ENCODE results near the gene MZB1. TPM values are rescaled to one million over a fixed set of nuclear protein-coding genes. Genes with fewer than 3 reads are reported as not detected.

The MZB1 gene
- total and polyA plus RNA-seq, 2 of the 13 experiments (the other 11 are each of a cell fraction or from before 2014, with no cell fraction given), result 0.31 to 0.40 TPM

GRCh38 chr5:139388198-139388821, 1.4 kb downstream of the MZB1 start (continued):
- no peak for TF ChIP-seq ZBTB40 (IDR thresholded peaks at IDR 0.05)
- no peak for TF ChIP-seq ZBTB40 (CRISPR knock-in tag; IDR thresholded peaks at IDR 0.05)
- TF ChIP-seq ZNF614 (CRISPR knock-in tag; IDR thresholded peaks at IDR 0.05; ENCODE audit: borderline replicate concordance), result no peak
- TF ChIP-seq NFKB2 (CRISPR knock-in tag; IDR thresholded peaks at IDR 0.05; ENCODE audit: borderline replicate concordance), result no peak
- peak; percentile 42 for TF ChIP-seq GABPB1 (CRISPR knock-in tag; IDR thresholded peaks at IDR 0.05)
- 0 out of 2 replicates have a peak, but pooled peaks have one; percentile 53 for TF ChIP-seq SP4 (CRISPR knock-in tag; IDR thresholded peaks at IDR 0.05)
- no peak for TF ChIP-seq ZBTB38 (CRISPR knock-in tag; IDR thresholded peaks at IDR 0.05)
- TF ChIP-seq ZNF687 (CRISPR knock-in tag; IDR thresholded peaks at IDR 0.05), result peak; percentile 84
- no peak for TF ChIP-seq TBP (CRISPR knock-in tag; IDR thresholded peaks at IDR 0.05)
- TF ChIP-seq ZSCAN9 (CRISPR knock-in tag; IDR thresholded peaks at IDR 0.05; ENCODE audit: borderline replicate concordance), result no peak
- no peak for TF ChIP-seq ZNF296 (CRISPR knock-in tag; conservative IDR thresholded peaks at IDR 0.05)
- no peak for TF ChIP-seq ZNF776 (CRISPR knock-in tag; IDR thresholded peaks at IDR 0.05)
- TF ChIP-seq POGK (CRISPR knock-in tag; conservative IDR thresholded peaks at IDR 0.05), result no peak; the same call in 1 of the 2 replicates
- no peak for TF ChIP-seq ZNF431 (CRISPR knock-in tag; IDR thresholded peaks at IDR 0.05; ENCODE audit: borderline replicate concordance, low read depth)
- TF ChIP-seq ZNF781 (CRISPR knock-in tag; IDR thresholded peaks at IDR 0.05; ENCODE audit: borderline replicate concordance, not compliant biosample characterization), result peak; percentile 22
